ENCODE data around the gene PLCB1.

PLCB1 gene

GRCh38 chr20:8200220-8200619, 68.2 kb downstream of the PLCB1 start:
- no peak for DNase-seq (ENCODE audit: extremely low read depth, insufficient read length)
- Histone ChIP-seq H3K27me3 (replicated peaks; ENCODE audit: control insufficient read depth, insufficient read depth, low read length) (no peaks in the 10 kb centered on the region), H3K4me3 (replicated peaks; ENCODE audit: low read depth, low read length) (no peak overlapping the region), H3K36me3 (ENCODE audit: control insufficient read depth, insufficient read depth, low read length) (no peaks in the 10 kb centered on the region)
- no peak for TF ChIP-seq CTCF (IDR thresholded peaks at IDR 0.05; ENCODE audit: insufficient read depth, low read length, poor library complexity, severe bottlenecking)

- no peaks in the 10 kb centered on the region for H3K36me3 ChIP-seq (ENCODE audit: control insufficient read depth, insufficient read depth, low read length)
- H3K4me3 ChIP-seq (replicated peaks; ENCODE audit: low read depth, low read length), result no peak overlapping the region
- no peak for TF ChIP-seq CTCF (IDR thresholded peaks at IDR 0.05; ENCODE audit: insufficient read depth, low read length, poor library complexity, severe bottlenecking)
- no peak for DNase-seq (ENCODE audit: extremely low read depth, insufficient read length)
- no peaks in the 10 kb centered on the region for H3K27me3 ChIP-seq (replicated peaks; ENCODE audit: control insufficient read depth, insufficient read depth, low read length)
Observed at GRCh38 chr20:8203366-8203765, 71.3 kb downstream of the PLCB1 start.

GRCh38 chr20:8205996-8206395, 73.9 kb downstream of the PLCB1 start:
- no peak for DNase-seq (ENCODE audit: extremely low read depth, insufficient read length)
- Histone ChIP-seq H3K4me3 (replicated peaks; ENCODE audit: low read depth, low read length) (no peak overlapping the region), H3K27me3 (replicated peaks; ENCODE audit: control insufficient read depth, insufficient read depth, low read length) (no peaks in the 10 kb centered on the region), H3K36me3 (ENCODE audit: control insufficient read depth, insufficient read depth, low read length) (no peaks in the 10 kb centered on the region)
- TF ChIP-seq CTCF (IDR thresholded peaks at IDR 0.05; ENCODE audit: insufficient read depth, low read length, poor library complexity, severe bottlenecking), result no peak

- no peak for TF ChIP-seq CTCF (IDR thresholded peaks at IDR 0.05; ENCODE audit: insufficient read depth, low read length, poor library complexity, severe bottlenecking)
- DNase-seq (ENCODE audit: extremely low read depth, insufficient read length), result no peak
- Histone ChIP-seq H3K4me3 (replicated peaks; ENCODE audit: low read depth, low read length) (no peak overlapping the region), H3K27me3 (replicated peaks; ENCODE audit: control insufficient read depth, insufficient read depth, low read length) (no peaks in the 10 kb centered on the region), H3K36me3 (ENCODE audit: control insufficient read depth, insufficient read depth, low read length) (no peaks in the 10 kb centered on the region)
Observed at GRCh38 chr20:8208226-8208625, 76.2 kb downstream of the PLCB1 start.

GRCh38 chr20:8209061-8209460, 77.0 kb downstream of the PLCB1 start:
- TF ChIP-seq CTCF (IDR thresholded peaks at IDR 0.05; ENCODE audit: insufficient read depth, low read length, poor library complexity, severe bottlenecking), result no peak
- H3K36me3 ChIP-seq (ENCODE audit: control insufficient read depth, insufficient read depth, low read length), result no peaks in the 10 kb centered on the region
- no peaks in the 10 kb centered on the region for H3K27me3 ChIP-seq (replicated peaks; ENCODE audit: control insufficient read depth, insufficient read depth, low read length)
- DNase-seq (ENCODE audit: extremely low read depth, insufficient read length), result peak; percentile 35
- no peak overlapping the region for H3K4me3 ChIP-seq (replicated peaks; ENCODE audit: low read depth, low read length)

GRCh38 chr20:8210749-8211148, 78.7 kb downstream of the PLCB1 start:
- TF ChIP-seq CTCF (IDR thresholded peaks at IDR 0.05; ENCODE audit: insufficient read depth, low read length, poor library complexity, severe bottlenecking), result no peak
- DNase-seq (ENCODE audit: extremely low read depth, insufficient read length), result no peak

More at GRCh38 chr20:8210749-8211148, 78.7 kb downstream of the PLCB1 start:
- no peaks in the 10 kb centered on the region for H3K36me3 ChIP-seq (ENCODE audit: control insufficient read depth, insufficient read depth, low read length)
- H3K4me3 ChIP-seq (replicated peaks; ENCODE audit: low read depth, low read length), result no peak overlapping the region
- H3K27me3 ChIP-seq (replicated peaks; ENCODE audit: control insufficient read depth, insufficient read depth, low read length), result no peaks in the 10 kb centered on the region

Data from GM06990 (cell line).